Activated CD8-positive, alpha-beta T cell treated with anti-CD3 and anti-CD28 coated beads, Interleukin-2, amount 10 ng/mL, durations not matched to agents 7 days and 5 days (primary cell): Measurements from ENCODE around the gene DUSP16. TPM values are rescaled to one million over a fixed set of nuclear protein-coding genes. Genes with fewer than 3 reads are reported as not detected.
A peak's percentile ranks its signal among the peaks of the same experiment; 100 is the strongest.

Source experiments
- ATAC-seq: fragments of 150-1000 bp; cut with Tn5 transposase; one replicate; pipeline ENCODE4 v1.10.0; 2021; ENCODE audit warnings: moderate library complexity
- CTCF ChIA-PET: fragments of 350-600 bp; sonication (Branson Sonifier 250); formaldehyde crosslinking; loops from one replicate; lab custom pipeline; 2021; ENCODE audit warnings: antibody characterized with exemption; lab: Charles Lee
- POLR2A ChIA-PET: fragments of 350-600 bp; sonication (Branson Sonifier 250); formaldehyde crosslinking; loops from one replicate; lab custom pipeline; 2021; ENCODE audit warnings: antibody characterized with exemption; lab: Charles Lee
- DNase-seq: peaks from one replicate; pipeline ENCODE4 v3.0.0-alpha.2; 2020
- H3K27ac Mint-ChIP-seq: one replicate; pipeline ENCODE4 v1.8.0; 2021; ENCODE audit warnings: mild to moderate bottlenecking, mixed read lengths
- H3K27me3 Mint-ChIP-seq: one replicate; pipeline ENCODE4 v1.8.0; 2021; ENCODE audit warnings: low read depth, mixed read lengths
- H3K36me3 Mint-ChIP-seq: one replicate; pipeline ENCODE4 v1.8.0; 2021; ENCODE audit warnings: low read depth, mixed read lengths
- H3K4me1 Mint-ChIP-seq: one replicate; pipeline ENCODE4 v1.8.0; 2021; ENCODE audit warnings: low read depth, mixed read lengths
- H3K4me3 Mint-ChIP-seq: one replicate; pipeline ENCODE4 v1.8.0; 2021; ENCODE audit warnings: mild to moderate bottlenecking, mixed read lengths
- H3K9me3 Mint-ChIP-seq: one replicate; pipeline ENCODE4 v1.8.0; 2022; ENCODE audit warnings: mixed read lengths; ENCODE audit not compliant: insufficient read depth
- total RNA-seq, 2 experiments: library from RNA; stranded (reverse); gene quantifications; one replicate each; pipeline ENCODE4 v1.2.3, GENCODE V29; 2021

The DUSP16 gene
- total RNA-seq, 2 experiments from 2014 or later = 17.4 to 19.0 TPM

- peaks cover 28% of the 10 kb centered on the region for H3K4me1 Mint-ChIP-seq
- no peak overlapping the region for H3K27ac Mint-ChIP-seq
- DNase-seq (no peak), ATAC-seq (no peak)
- H3K27me3 Mint-ChIP-seq = no peaks in the 10 kb centered on the region
- peaks cover 7% of the 10 kb centered on the region for H3K9me3 Mint-ChIP-seq
- peaks cover 17% of the 10 kb centered on the region for H3K36me3 Mint-ChIP-seq
- H3K4me3 Mint-ChIP-seq = no peak overlapping the region
- ChIA-PET POLR2A (interaction anchor here (0.7 to 1.3 kb wide), 3 partner anchors 11 to 192 kb away, joined by 3 to 4 read pairs (median 3); no protein-coding TSS in a partner anchor), CTCF (interaction anchor here (1.1 to 1.4 kb wide), 2 partner anchors 12 to 112 kb away, joined by 3 to 4 read pairs; no protein-coding TSS in a partner anchor)
Observed at GRCh38 chr12:12543959-12544358, 18.7 kb downstream of the DUSP16 start.

DNA sequence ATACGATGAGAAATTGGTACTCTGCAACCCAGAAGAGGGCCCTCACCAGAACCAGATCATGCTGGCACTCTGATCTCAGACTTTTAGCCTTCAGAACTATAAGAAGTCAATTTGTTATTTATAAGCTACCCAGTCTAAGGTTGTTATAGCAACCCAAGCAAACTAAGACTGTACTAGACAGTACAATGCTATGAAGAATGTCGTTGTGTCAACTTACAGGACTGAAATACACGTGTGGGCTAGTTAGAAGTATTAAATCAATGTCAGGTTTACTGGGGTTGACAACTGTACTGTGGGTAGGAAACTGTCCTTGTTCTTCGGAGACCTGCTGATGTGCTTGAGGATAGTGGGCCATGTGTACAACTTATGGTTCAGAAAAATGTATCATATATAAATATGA, 19.7 kb downstream of the DUSP16 start:
- Mint-ChIP-seq H3K4me1 (peaks cover 25% of the 10 kb centered on the region), H3K9me3 (peaks cover 7% of the 10 kb centered on the region), H3K27ac (no peak overlapping the region), H3K27me3 (no peaks in the 10 kb centered on the region), H3K36me3 (peaks cover 15% of the 10 kb centered on the region), H3K4me3 (no peak overlapping the region)
- no peak for DNase-seq
- ChIA-PET CTCF (interaction anchor here (0.7 kb wide), 1 partner anchor 29 kb away, joined by 3 read pairs; no protein-coding TSS in a partner anchor), POLR2A (no interaction called here)
- ATAC-seq = no peak

DNA sequence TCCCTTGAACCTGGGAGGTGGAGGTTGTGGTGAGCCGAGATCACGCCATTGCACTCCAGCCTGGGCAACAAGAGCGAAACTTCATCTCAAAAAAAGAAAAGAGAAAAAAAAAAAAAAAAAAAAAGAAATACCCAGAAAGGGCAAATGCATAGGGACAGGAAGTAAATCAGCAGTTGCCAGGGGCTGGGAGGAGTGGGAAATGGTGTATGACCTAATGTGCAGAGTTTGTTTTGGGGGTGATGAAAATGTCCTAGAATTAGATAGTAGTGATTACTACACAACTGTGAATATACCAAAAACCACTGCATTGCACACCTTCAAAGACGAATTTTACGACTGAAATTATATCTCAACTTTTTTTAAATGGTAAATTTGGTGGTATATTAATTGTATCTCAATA, 20.4 kb downstream of the DUSP16 start:
- POLR2A ChIA-PET = no interaction called here
- Mint-ChIP-seq H3K36me3 (peaks cover 15% of the 10 kb centered on the region), H3K4me3 (no peak overlapping the region), H3K27ac (no peak overlapping the region), H3K27me3 (no peaks in the 10 kb centered on the region), H3K4me1 (peaks cover 25% of the 10 kb centered on the region), H3K9me3 (peaks cover 7% of the 10 kb centered on the region)
- ATAC-seq (no peak), DNase-seq (no peak)
- CTCF ChIA-PET = no interaction called here

GRCh38 chr12:12541782-12542181, 20.9 kb downstream of the DUSP16 start:
- no peak for ATAC-seq
- DNase-seq = no peak
- Mint-ChIP-seq H3K9me3 (peaks cover 7% of the 10 kb centered on the region), H3K4me1 (peaks cover 25% of the 10 kb centered on the region), H3K27ac (no peak overlapping the region), H3K27me3 (no peaks in the 10 kb centered on the region), H3K36me3 (peaks cover 15% of the 10 kb centered on the region), H3K4me3 (no peak overlapping the region)
- ChIA-PET CTCF (no interaction called here), POLR2A (no interaction called here)

DNA sequence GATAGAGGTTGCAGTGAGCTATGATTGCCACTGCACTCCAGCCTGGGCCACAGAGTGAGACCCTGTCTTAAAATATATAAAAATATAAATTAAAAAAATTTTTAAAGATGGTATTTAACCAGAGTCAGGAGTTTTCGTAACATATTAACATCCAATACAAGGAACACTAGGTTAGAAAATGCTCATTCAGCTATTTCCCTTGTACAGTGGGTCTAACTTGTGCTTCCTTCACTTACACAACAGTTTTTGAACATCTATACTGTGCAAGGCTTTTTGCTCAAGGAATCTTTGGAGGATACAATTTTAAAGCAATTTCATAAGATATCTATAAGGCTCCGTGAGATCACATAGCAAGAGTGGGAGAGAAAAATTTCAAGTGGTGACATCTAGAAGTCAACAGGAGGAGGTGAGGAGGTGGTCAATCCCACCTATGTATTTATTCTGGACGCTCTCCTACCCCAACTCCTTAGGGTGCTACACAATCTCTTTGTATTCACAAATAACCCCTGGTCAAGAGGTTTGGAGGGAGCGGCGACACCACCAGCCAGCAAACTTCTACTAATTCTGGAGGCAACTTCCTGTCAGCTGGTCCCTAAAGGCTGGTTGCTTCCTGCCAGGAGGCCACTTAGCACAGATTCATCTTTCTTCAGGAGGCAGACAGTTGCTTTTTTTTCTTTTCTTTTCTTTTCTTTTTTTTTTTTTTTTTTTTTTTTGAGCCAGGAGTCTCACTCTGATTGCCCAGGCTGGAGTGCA, 22.2 kb downstream of the DUSP16 start:
- H3K9me3 Mint-ChIP-seq = peaks cover 7% of the 10 kb centered on the region
- peak overlapping the region; percentile 69 for H3K27ac Mint-ChIP-seq
- no peak overlapping the region for H3K4me3 Mint-ChIP-seq
- CTCF ChIA-PET = interaction anchor here (1.4 kb wide), 1 partner anchor 163 kb away, joined by 3 read pairs; no protein-coding TSS in a partner anchor
- ATAC-seq (no peak), DNase-seq (peak; percentile 33)
- POLR2A ChIA-PET = interaction anchor here (0.7 kb wide), 1 partner anchor 57 kb away, joined by 4 read pairs; no protein-coding TSS in a partner anchor
- peaks cover 15% of the 10 kb centered on the region for H3K36me3 Mint-ChIP-seq
- peaks cover 25% of the 10 kb centered on the region for H3K4me1 Mint-ChIP-seq
- no peaks in the 10 kb centered on the region for H3K27me3 Mint-ChIP-seq

DNA sequence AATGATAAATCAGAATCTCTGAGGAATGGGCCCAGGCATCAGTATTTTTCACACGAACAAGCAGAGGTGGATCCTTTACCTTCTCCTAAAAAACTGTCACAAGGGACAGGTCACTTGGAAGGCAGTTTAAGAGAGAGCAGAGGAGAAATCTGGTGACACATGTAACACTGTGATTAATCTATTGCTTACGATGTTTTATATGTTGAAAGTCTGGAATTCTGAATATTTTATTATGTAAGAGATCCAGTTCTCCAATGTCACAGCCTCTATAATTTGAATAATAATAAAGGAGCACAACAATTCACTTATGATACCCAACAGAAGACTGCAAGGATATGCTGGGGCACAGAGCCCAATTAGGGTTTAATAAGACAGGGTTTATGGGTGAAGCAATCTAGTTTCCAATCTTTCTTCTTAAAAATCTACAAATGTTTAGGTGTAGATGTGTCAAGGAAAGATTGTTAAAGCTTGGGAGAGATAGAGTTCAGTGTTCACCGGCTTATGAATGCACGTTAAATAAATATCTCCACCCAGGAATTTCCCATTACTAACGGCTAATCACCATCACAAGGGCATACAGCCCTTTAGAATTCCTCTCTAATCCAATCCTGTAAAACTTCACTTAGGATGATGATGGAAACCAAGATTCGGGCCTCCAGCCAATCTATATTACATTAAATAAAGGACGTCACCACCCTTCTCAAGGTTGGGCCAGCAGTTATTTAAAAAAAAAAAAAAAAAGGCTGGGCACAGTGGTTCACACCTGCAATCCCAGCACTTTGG, 23.4 kb downstream of the DUSP16 start:
- Mint-ChIP-seq H3K27ac (no peak overlapping the region), H3K9me3 (peaks cover 7% of the 10 kb centered on the region), H3K27me3 (no peaks in the 10 kb centered on the region), H3K36me3 (peaks cover 15% of the 10 kb centered on the region), H3K4me3 (no peak overlapping the region), H3K4me1 (peaks cover 27% of the 10 kb centered on the region)
- CTCF ChIA-PET = interaction anchor here (1.0 to 2.0 kb wide), 3 partner anchors 20 to 162 kb away, joined by 3 to 6 read pairs (median 3); no protein-coding TSS in a partner anchor
- DNase-seq = no peak
- POLR2A ChIA-PET = interaction anchor here (0.7 kb wide), 1 partner anchor 56 kb away, joined by 4 read pairs; no protein-coding TSS in a partner anchor
- no peak for ATAC-seq

DNA sequence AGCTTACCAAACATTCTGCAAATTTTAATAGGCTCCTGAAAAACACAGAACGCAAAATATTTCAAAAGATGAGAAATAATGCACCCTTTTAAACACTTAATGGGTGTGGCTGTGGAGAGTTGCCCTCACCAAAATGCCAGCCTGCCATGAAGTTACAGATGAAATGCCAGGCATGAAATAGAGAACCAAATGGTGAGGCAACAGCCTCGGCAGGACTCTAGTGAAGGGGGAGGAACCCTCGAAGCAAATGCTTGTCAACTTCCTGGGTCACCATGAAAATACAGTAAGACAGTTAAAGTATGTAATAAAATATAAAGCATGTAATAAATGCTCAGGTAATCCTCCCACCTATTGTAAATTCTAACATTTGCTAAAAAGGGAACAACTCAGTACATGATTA, 24.1 kb downstream of the DUSP16 start:
- DNase-seq (no peak), ATAC-seq (no peak)
- H3K4me3 Mint-ChIP-seq = no peak overlapping the region
- ChIA-PET CTCF (interaction anchor here (1.0 to 2.0 kb wide), 4 partner anchors 19 to 161 kb away, joined by 3 to 6 read pairs (median 3); no protein-coding TSS in a partner anchor), POLR2A (interaction anchor here (0.5 kb wide), 1 partner anchor 144 kb away, joined by 4 read pairs; no protein-coding TSS in a partner anchor)
- peaks cover 22% of the 10 kb centered on the region for H3K4me1 Mint-ChIP-seq
- H3K36me3 Mint-ChIP-seq = peaks cover 15% of the 10 kb centered on the region
- peaks cover 7% of the 10 kb centered on the region for H3K9me3 Mint-ChIP-seq
- H3K27me3 Mint-ChIP-seq = no peaks in the 10 kb centered on the region
- no peak overlapping the region for H3K27ac Mint-ChIP-seq

DNA sequence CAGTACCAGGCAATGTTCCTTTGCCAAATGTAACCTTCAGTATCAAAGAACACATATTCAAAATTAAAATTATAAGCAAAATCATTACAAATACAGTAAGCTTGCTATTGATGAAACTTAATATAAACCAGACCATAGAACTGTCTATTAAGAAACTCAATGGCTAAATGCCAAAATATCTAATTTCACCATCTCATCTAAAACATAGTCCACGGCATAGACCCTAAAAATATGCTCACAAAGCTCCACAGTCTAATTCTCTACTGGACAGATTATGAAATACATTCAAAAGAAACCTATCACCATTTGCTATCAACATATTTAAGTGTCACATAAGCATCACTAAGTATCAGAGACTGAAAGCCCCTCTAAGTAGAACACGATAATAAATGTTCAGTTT, 25.2 kb downstream of the DUSP16 start:
- DNase-seq (no peak), ATAC-seq (no peak)
- ChIA-PET CTCF (interaction anchor here (1.2 kb wide), 1 partner anchor 118 kb away, joined by 3 read pairs; no protein-coding TSS in a partner anchor), POLR2A (no interaction called here)
- Mint-ChIP-seq H3K27me3 (no peaks in the 10 kb centered on the region), H3K36me3 (peaks cover 15% of the 10 kb centered on the region), H3K27ac (no peak overlapping the region), H3K4me1 (peaks cover 20% of the 10 kb centered on the region), H3K4me3 (no peak overlapping the region), H3K9me3 (peaks cover 7% of the 10 kb centered on the region)

DNA sequence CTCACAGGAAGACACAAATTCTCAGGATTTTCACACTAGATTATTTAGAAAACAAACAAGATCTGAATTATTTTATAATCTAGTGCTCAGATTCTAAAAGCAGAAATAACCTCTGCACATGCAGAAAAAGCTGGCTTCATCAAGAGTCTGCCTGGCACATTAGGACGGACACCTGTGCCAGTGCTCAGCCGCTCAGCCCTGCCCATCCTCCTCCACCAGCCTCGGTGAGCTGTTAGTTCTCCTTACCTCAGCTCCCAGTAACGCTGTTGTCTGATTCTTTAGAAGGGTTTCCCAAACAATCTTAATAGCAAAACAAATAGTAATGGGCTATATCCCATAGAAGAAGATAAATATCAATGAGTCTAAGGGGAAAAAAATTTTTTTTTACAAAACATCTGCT, 27.7 kb downstream of the DUSP16 start:
- H3K4me1 Mint-ChIP-seq = peaks cover 5% of the 10 kb centered on the region
- no peak for DNase-seq
- no peak overlapping the region for H3K27ac Mint-ChIP-seq
- H3K36me3 Mint-ChIP-seq = no peaks in the 10 kb centered on the region
- ATAC-seq = no peak
- H3K9me3 Mint-ChIP-seq = no peaks in the 10 kb centered on the region
- POLR2A ChIA-PET = interaction anchor here (0.6 kb wide), 1 partner anchor 29 kb away, joined by 3 read pairs; no protein-coding TSS in a partner anchor
- CTCF ChIA-PET = interaction anchor here (1.1 kb wide), 1 partner anchor 121 kb away, joined by 3 read pairs; no protein-coding TSS in a partner anchor
- H3K4me3 Mint-ChIP-seq = no peak overlapping the region
- no peaks in the 10 kb centered on the region for H3K27me3 Mint-ChIP-seq

DNA sequence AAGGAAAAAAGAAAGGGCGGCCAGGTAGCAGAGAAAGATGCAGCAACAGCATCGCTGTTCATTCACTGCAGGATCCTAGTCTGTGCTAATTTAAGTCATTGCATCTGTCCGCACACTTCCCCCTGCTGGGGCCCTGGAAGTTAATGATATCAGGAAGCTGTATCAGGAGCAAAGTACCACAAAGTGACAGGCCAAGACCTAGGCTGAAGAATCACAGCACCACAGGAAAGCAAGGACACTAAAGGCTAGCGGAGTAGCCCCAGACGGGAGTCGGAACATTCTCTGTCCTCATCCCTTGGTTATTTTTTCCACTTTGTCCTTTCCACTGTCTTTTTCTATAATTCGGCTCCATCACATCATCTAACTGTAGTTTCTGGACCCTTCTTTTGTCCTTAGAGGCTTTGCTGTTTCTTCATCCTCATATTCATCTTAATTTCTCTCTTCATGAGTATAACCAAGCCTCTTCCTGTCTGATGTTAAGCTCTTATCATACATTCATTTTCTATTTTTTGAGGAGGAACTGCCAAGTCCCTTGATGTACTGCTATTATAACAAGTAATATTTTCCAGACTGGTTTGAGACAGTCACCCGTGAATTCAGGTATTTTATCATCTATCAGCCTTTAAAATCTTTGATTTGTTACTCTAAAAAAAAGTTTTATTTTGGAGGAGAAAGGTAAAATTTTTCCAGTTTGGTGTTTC, 28.3 kb downstream of the DUSP16 start:
- Mint-ChIP-seq H3K4me3 (no peak overlapping the region), H3K27ac (no peak overlapping the region), H3K4me1 (peaks cover 9% of the 10 kb centered on the region), H3K36me3 (no peaks in the 10 kb centered on the region), H3K9me3 (no peaks in the 10 kb centered on the region), H3K27me3 (no peaks in the 10 kb centered on the region)
- no peak for ATAC-seq
- ChIA-PET POLR2A (no interaction called here), CTCF (interaction anchor here (1.1 kb wide), 1 partner anchor 121 kb away, joined by 3 read pairs; no protein-coding TSS in a partner anchor)
- no peak for DNase-seq

- Mint-ChIP-seq H3K27ac (no peak overlapping the region), H3K9me3 (no peaks in the 10 kb centered on the region), H3K4me1 (peaks cover 15% of the 10 kb centered on the region), H3K4me3 (no peak overlapping the region), H3K27me3 (no peaks in the 10 kb centered on the region), H3K36me3 (no peaks in the 10 kb centered on the region)
- ChIA-PET CTCF (interaction anchor here (1.2 kb wide), 1 partner anchor 30 kb away, joined by 3 read pairs; no protein-coding TSS in a partner anchor), POLR2A (no interaction called here)
- no peak for ATAC-seq
- no peak for DNase-seq
Observed at GRCh38 chr12:12533238-12533829, 29.3 kb downstream of the DUSP16 start.
